Osteoblast (primary cell): Measurements from ENCODE around the gene C17orf67. TPM values are rescaled to one million over a fixed set of nuclear protein-coding genes. Genes with fewer than 3 reads are reported as not detected.

Source experiments
- DNase-seq: peaks from one replicate; pipeline ENCODE4 v3.0.0; 2011; ENCODE audit warnings: low spot score, mixed read lengths; ENCODE audit not compliant: insufficient read length; ENCODE audit errors: missing footprints
- H2AFZ ChIP-seq: 2 replicates; pipeline ENCODE4 v1.6.0; 2011; ENCODE audit warnings: mild to moderate bottlenecking, low read length
- H3K27ac ChIP-seq: 2 replicates; pipeline ENCODE4 v1.5.1; 2011; ENCODE audit warnings: mild to moderate bottlenecking, low read depth, low read length, moderate library complexity
- H3K27me3 ChIP-seq: 2 replicates; pipeline ENCODE4 v1.6.0; 2012; ENCODE audit warnings: mild to moderate bottlenecking, control low read depth, inconsistent platforms, low read length, moderate library complexity; ENCODE audit not compliant: insufficient read depth
- H3K36me3 ChIP-seq: 2 replicates; pipeline ENCODE4 v1.5.1; 2011; ENCODE audit warnings: mild to moderate bottlenecking, low read length, control low read depth, moderate library complexity; ENCODE audit not compliant: insufficient read depth
- H3K4me1 ChIP-seq: 2 replicates; pipeline ENCODE4 v1.5.1; 2011; ENCODE audit warnings: mild to moderate bottlenecking, low read length, control low read depth, moderate library complexity; ENCODE audit not compliant: insufficient read depth
- H3K4me2 ChIP-seq: 2 replicates; pipeline ENCODE4 v1.6.0; 2011; ENCODE audit warnings: mild to moderate bottlenecking, low read length; ENCODE audit not compliant: insufficient read depth
- H3K4me3 ChIP-seq: fragments of 200-600 bp; sonication (generic); 3 replicates; pipeline ENCODE4 v1.5.1; 2012; ENCODE audit warnings: mild to moderate bottlenecking, low read length, inconsistent platforms; ENCODE audit not compliant: insufficient read depth
- H3K79me2 ChIP-seq: 2 replicates; pipeline ENCODE4 v1.6.0; 2012; ENCODE audit warnings: mild to moderate bottlenecking, low read length, control low read depth, inconsistent platforms; ENCODE audit not compliant: insufficient read depth
- H3K9me3 ChIP-seq: 2 replicates; pipeline ENCODE4 v1.5.1; 2011; ENCODE audit warnings: low read depth, low read length, control low read depth
- H4K20me1 ChIP-seq: 2 replicates; pipeline ENCODE4 v1.6.0; 2012; ENCODE audit warnings: mild to moderate bottlenecking, low read length, control low read depth; ENCODE audit not compliant: insufficient read depth
- total RNA-seq: library from RNA; depleted of rRNA; stranded (reverse); fragments of >200 nt; gene quantifications from 2 replicates; pipeline ENCODE4 v1.2.3, GENCODE V29; 2012
- TF ChIP-seq, protein P1 (sequence below): IDR thresholded peaks from 2 replicates; pipeline ENCODE4 v1.5.1; 2011; ENCODE audit warnings: mild to moderate bottlenecking, low read depth, low read length, moderate library complexity; ENCODE audit errors: extremely low read depth

C17orf67 gene
- total RNA-seq, 1 donor, result 0.36 TPM

- H3K4me2 ChIP-seq, result peak overlapping the region; percentile 59
- TF ChIP-seq, protein P1, sequence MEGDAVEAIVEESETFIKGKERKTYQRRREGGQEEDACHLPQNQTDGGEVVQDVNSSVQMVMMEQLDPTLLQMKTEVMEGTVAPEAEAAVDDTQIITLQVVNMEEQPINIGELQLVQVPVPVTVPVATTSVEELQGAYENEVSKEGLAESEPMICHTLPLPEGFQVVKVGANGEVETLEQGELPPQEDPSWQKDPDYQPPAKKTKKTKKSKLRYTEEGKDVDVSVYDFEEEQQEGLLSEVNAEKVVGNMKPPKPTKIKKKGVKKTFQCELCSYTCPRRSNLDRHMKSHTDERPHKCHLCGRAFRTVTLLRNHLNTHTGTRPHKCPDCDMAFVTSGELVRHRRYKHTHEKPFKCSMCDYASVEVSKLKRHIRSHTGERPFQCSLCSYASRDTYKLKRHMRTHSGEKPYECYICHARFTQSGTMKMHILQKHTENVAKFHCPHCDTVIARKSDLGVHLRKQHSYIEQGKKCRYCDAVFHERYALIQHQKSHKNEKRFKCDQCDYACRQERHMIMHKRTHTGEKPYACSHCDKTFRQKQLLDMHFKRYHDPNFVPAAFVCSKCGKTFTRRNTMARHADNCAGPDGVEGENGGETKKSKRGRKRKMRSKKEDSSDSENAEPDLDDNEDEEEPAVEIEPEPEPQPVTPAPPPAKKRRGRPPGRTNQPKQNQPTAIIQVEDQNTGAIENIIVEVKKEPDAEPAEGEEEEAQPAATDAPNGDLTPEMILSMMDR, result peak; percentile 76
- peaks cover 2% of the 10 kb centered on the region for H3K4me1 ChIP-seq
- no peaks in the 10 kb centered on the region for H3K27me3 ChIP-seq
- H3K36me3 ChIP-seq, result no peaks in the 10 kb centered on the region
- H3K9me3 ChIP-seq, result no peaks in the 10 kb centered on the region
- H2AFZ ChIP-seq, result peak overlapping the region; percentile 53
- H3K79me2 ChIP-seq, result no peaks in the 10 kb centered on the region
- H4K20me1 ChIP-seq, result no peaks in the 10 kb centered on the region
- no peak overlapping the region for H3K4me3 ChIP-seq
- H3K27ac ChIP-seq, result no peak overlapping the region
- DNase-seq, result peak; percentile 90
Observed at GRCh38 chr17:56819431-56820145, 14.1 kb downstream of the C17orf67 start.

DNA sequence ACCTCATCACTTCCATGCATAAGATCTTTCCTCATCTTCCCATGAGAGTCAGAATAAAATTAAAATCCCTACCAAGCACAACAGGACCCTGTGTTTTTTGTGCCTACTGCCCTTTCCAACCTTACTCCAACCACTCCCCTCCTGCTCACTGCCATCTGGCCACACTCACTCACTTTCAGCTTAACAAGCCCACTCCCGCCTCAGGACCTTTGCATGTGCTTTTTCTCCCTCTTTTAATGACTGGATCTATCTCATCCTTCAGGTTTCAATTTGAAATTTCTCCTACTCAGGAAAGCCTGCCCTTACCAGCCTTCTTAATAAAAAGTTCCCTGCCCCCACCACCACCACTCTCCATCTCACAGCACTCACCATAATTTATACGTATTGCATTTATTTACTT is 14.7 kb downstream of the C17orf67 start:
- peaks cover 2% of the 10 kb centered on the region for H3K4me1 ChIP-seq
- H3K9me3 ChIP-seq, result no peaks in the 10 kb centered on the region
- H3K27ac ChIP-seq, result no peak overlapping the region
- no peak overlapping the region for H3K4me3 ChIP-seq
- no peak overlapping the region for H2AFZ ChIP-seq
- H3K79me2 ChIP-seq, result no peaks in the 10 kb centered on the region
- no peak overlapping the region for H3K4me2 ChIP-seq
- no peaks in the 10 kb centered on the region for H3K36me3 ChIP-seq
- no peaks in the 10 kb centered on the region for H3K27me3 ChIP-seq
- no peak for DNase-seq
- no peaks in the 10 kb centered on the region for H4K20me1 ChIP-seq
- TF ChIP-seq, protein P1, result no peak

DNA sequence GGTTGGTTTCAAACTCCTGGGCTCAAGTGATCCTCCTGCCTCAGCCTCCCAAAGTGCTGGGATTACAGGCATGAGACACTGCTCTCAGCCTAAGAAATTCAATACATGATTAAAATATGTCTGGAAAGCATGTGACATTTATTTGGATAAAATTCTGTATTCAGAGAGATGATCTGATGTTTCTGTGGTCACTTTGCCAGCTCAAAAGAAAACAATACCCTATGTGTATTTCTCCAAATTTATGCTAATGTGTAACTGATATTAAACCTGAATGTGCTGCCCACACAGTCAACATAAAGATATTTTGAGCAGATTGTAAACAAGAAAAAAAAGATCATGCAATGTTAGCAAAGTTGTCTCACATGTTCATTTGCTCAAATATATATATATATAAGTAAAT is 16.7 kb downstream of the C17orf67 start:
- H3K27me3 ChIP-seq, result no peaks in the 10 kb centered on the region
- H2AFZ ChIP-seq, result no peak overlapping the region
- no peak overlapping the region for H3K4me3 ChIP-seq
- H3K79me2 ChIP-seq, result no peaks in the 10 kb centered on the region
- TF ChIP-seq, protein P1, result no peak
- H3K4me2 ChIP-seq, result no peak overlapping the region
- no peak for DNase-seq
- H3K4me1 ChIP-seq, result peaks cover 2% of the 10 kb centered on the region
- H3K9me3 ChIP-seq, result no peaks in the 10 kb centered on the region
- H3K36me3 ChIP-seq, result no peaks in the 10 kb centered on the region
- no peak overlapping the region for H3K27ac ChIP-seq
- no peaks in the 10 kb centered on the region for H4K20me1 ChIP-seq

GRCh38 chr17:56815711-56816110 is 18.0 kb downstream of the C17orf67 start:
- Histone ChIP-seq H3K36me3 (no peaks in the 10 kb centered on the region), H4K20me1 (no peaks in the 10 kb centered on the region), H3K4me2 (peak overlapping the region; percentile 60), H3K27ac (peak overlapping the region; percentile 25), H3K4me3 (no peak overlapping the region), H3K79me2 (no peaks in the 10 kb centered on the region), H3K27me3 (no peaks in the 10 kb centered on the region), H2AFZ (peak overlapping the region; percentile 57), H3K9me3 (no peaks in the 10 kb centered on the region), H3K4me1 (peaks cover 2% of the 10 kb centered on the region)
- TF ChIP-seq, protein P1, result no peak
- no peak for DNase-seq
